Measurements from ENCODE around the gene SLC2A13.

Gene SLC2A13

GRCh38 chr12:40032433-40033241 is 73.2 kb downstream of the SLC2A13 start:
- TF ChIP-seq ZBTB7A (IDR thresholded peaks at IDR 0.05; ENCODE audit: low read depth) = no peak
- no peak for TF ChIP-seq TEAD4 (IDR thresholded peaks at IDR 0.05)
- no peak for TF ChIP-seq EP300 (IDR thresholded peaks at IDR 0.05; ENCODE audit: borderline replicate concordance)
- TF ChIP-seq EGR1 (IDR thresholded peaks at IDR 0.05) = no peak
- TF ChIP-seq TCF12 (IDR thresholded peaks at IDR 0.05; ENCODE audit: low read depth) = no peak
- TF ChIP-seq CEBPB (IDR thresholded peaks at IDR 0.05) = no peak

GRCh38 chr12:40031965-40032364 is 73.9 kb downstream of the SLC2A13 start:
- TF ChIP-seq ZBTB7A (IDR thresholded peaks at IDR 0.05; ENCODE audit: low read depth) (no peak), RAD21 (IDR thresholded peaks at IDR 0.05; ENCODE audit: low read depth) (peak; percentile 11; the same call in 1 of the 2 replicates)

DNA sequence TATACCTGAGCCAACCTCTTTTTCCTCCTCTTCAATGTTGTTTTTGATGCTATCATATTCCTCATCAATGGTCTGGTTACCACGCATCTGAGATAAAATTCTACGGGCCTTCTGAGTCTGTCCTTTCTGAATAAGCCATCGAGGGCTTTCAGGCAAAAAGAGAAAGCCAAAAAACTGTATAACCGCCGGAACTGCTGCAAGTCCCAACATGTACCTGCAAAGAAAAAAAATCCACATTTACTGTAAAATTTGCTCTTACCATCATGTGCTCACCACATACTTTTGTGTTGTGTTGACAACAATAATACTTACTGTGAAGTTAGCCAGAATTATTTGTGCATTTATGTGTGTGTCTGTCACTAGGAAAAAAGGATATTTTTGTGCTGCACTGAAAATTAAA is 77.6 kb downstream of the SLC2A13 start:
- TF ChIP-seq, protein P1, sequence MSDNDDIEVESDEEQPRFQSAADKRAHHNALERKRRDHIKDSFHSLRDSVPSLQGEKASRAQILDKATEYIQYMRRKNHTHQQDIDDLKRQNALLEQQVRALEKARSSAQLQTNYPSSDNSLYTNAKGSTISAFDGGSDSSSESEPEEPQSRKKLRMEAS (IDR thresholded peaks at IDR 0.05) = no peak
- TF ChIP-seq CREB1 (IDR thresholded peaks at IDR 0.05; ENCODE audit: low read depth) (no peak), NFIC (IDR thresholded peaks at IDR 0.05) (no peak), TEAD4 (IDR thresholded peaks at IDR 0.05) (no peak), TCF12 (IDR thresholded peaks at IDR 0.05; ENCODE audit: low read depth) (no peak), FOXM1 (IDR thresholded peaks at IDR 0.05; ENCODE audit: borderline replicate concordance, low read depth) (no peak), TAF1 (IDR thresholded peaks at IDR 0.05; ENCODE audit: low read depth) (no peak), EP300 (IDR thresholded peaks at IDR 0.05; ENCODE audit: borderline replicate concordance) (no peak), CEBPB (IDR thresholded peaks at IDR 0.05) (no peak), REST (IDR thresholded peaks at IDR 0.05; ENCODE audit: low read depth) (no peak), RAD21 (IDR thresholded peaks at IDR 0.05; ENCODE audit: low read depth) (no peak), YY1 (IDR thresholded peaks at IDR 0.05; ENCODE audit: low read depth) (no peak)
- TF ChIP-seq, protein P2, sequence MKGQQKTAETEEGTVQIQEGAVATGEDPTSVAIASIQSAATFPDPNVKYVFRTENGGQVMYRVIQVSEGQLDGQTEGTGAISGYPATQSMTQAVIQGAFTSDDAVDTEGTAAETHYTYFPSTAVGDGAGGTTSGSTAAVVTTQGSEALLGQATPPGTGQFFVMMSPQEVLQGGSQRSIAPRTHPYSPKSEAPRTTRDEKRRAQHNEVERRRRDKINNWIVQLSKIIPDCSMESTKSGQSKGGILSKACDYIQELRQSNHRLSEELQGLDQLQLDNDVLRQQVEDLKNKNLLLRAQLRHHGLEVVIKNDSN (IDR thresholded peaks at IDR 0.05) = no peak

GRCh38 chr12:40022850-40023249 is 83.0 kb downstream of the SLC2A13 start:
- no peak for TF ChIP-seq REST (IDR thresholded peaks at IDR 0.05; ENCODE audit: low read depth)

DNA sequence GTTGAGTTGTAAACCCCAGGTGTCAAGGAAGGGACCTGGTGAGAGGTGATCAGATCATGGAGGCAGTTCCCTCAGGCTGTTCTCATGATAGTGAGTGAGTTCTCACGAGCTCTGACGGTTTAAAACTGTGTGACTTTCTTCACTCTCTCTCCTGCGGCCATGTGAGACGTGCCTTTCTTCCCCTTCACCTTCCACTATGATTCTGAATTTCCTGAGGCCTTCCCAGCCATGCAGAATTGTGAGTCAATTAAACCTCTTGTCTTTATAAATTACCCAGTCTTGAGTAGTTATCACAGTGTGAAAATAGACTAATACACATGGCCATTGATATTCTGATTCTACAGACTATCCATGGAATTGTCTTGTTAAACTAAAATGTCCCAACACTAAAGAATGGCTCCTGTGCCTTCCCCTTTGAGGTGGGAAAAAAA is 85.6 kb downstream of the SLC2A13 start:
- TF ChIP-seq YY1 (IDR thresholded peaks at IDR 0.05; ENCODE audit: low read depth) (no peak), CEBPB (IDR thresholded peaks at IDR 0.05) (no peak), FOXM1 (IDR thresholded peaks at IDR 0.05; ENCODE audit: borderline replicate concordance, low read depth) (no peak), NFIC (IDR thresholded peaks at IDR 0.05) (no peak), EGR1 (IDR thresholded peaks at IDR 0.05) (no peak), RAD21 (IDR thresholded peaks at IDR 0.05; ENCODE audit: low read depth) (no peak)
- TF ChIP-seq, protein P1 (IDR thresholded peaks at IDR 0.05) = no peak

DNA sequence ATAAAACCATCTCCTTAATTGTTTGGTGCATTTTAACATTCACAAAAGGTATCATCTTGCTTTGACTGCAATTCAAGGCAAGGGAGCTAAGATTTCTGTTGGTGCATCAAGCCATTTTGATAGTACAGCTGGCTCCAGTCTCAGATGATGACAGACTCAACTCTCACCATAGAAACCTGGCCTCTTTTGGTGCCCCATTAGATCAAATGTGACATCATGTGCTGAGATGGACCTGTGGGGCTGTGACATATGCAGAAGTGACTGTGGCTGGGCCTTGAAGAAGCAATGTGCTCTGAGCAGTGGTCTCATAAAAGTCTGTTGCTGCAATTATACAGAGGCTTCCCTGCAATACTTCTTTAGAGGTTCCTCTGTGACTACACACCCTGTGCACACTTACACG is 88.4 kb downstream of the SLC2A13 start:
- TF ChIP-seq EGR1 (IDR thresholded peaks at IDR 0.05) = no peak
- no peak for TF ChIP-seq YY1 (IDR thresholded peaks at IDR 0.05; ENCODE audit: low read depth)
- no peak for TF ChIP-seq CEBPB (IDR thresholded peaks at IDR 0.05)
- no peak for TF ChIP-seq ZBTB7A (IDR thresholded peaks at IDR 0.05; ENCODE audit: low read depth)
- no peak for TF ChIP-seq NFIC (IDR thresholded peaks at IDR 0.05)
- TF ChIP-seq EP300 (IDR thresholded peaks at IDR 0.05; ENCODE audit: borderline replicate concordance) = no peak
- TF ChIP-seq FOXM1 (IDR thresholded peaks at IDR 0.05; ENCODE audit: borderline replicate concordance, low read depth) = no peak
- TF ChIP-seq TEAD4 (IDR thresholded peaks at IDR 0.05) = no peak
- no peak for TF ChIP-seq TCF12 (IDR thresholded peaks at IDR 0.05; ENCODE audit: low read depth)
- no peak for TF ChIP-seq CREB1 (IDR thresholded peaks at IDR 0.05; ENCODE audit: low read depth)
- no peak for TF ChIP-seq TAF1 (IDR thresholded peaks at IDR 0.05; ENCODE audit: low read depth)
- TF ChIP-seq RAD21 (IDR thresholded peaks at IDR 0.05; ENCODE audit: low read depth) = no peak
- TF ChIP-seq, protein P2 (IDR thresholded peaks at IDR 0.05) = no peak
- TF ChIP-seq REST (IDR thresholded peaks at IDR 0.05; ENCODE audit: low read depth) = no peak
- TF ChIP-seq, protein P1 (IDR thresholded peaks at IDR 0.05) = no peak
